Subcutaneous adipose tissue (tissue), 4 donors: ENCODE measurements around the gene PSTPIP2. TPM values are rescaled to one million over a fixed set of nuclear protein-coding genes. Genes with fewer than 3 reads are reported as not detected.

Experiments used
- total RNA-seq, 4 donors: library from RNA; depleted of rRNA; stranded (reverse); fragments of >200 nt; gene quantifications; one replicate each; pipeline ENCODE4 v1.1.0, GENCODE V29; 2016
- TF ChIP-seq, protein P1 (sequence below): fragments of 450-650 bp; IDR thresholded peaks from one replicate; pipeline ENCODE4 v1.5.1; 2016; ENCODE audit warnings: low read depth, mild to moderate bottlenecking, control low read depth, antibody characterized with exemption, moderate library complexity

PSTPIP2 gene
- total RNA-seq, 4 donors from 2014 or later, result 6.4 to 9.0 (median 8.0) TPM

DNA sequence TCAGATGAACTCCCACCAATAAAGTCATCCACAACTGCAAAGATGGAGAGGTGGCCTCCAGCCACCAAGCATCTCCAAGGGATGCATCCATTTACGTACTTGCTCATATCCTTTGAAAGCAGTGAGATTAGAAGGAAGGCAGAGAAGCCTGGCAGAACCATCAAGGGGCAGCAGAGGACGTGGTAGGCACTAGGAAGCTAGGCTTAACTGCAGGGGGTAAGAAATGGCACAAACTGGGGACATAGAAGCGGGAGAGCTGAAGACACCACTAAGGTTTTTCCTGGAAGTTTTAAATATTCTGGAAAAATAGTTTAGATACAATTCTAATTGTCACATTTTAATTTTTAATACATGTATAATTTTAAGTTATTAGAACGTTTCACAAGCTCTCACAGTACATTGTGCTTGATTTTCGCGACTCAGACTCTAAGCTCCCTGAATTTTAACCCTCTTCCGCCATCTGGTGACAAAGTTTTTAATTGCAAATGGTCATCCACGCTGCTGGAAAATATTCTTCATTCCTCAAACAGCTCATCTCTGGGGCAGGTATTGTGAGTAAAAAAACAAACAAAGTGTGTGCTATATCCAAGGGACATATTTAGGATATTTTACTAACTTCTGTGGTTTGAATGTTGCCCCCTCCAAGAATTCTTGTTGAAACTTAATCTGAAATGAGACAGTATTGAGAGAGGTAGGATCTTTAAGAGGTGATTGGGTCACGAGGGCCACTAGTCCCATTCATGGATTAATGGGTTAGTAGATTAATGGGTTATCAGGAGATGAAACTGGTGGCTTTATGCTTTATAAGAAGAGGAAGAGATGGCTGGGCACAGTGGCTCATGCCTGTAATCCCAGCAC lies 1.6 kb upstream of the PSTPIP2 start:
- TF ChIP-seq, protein P1, sequence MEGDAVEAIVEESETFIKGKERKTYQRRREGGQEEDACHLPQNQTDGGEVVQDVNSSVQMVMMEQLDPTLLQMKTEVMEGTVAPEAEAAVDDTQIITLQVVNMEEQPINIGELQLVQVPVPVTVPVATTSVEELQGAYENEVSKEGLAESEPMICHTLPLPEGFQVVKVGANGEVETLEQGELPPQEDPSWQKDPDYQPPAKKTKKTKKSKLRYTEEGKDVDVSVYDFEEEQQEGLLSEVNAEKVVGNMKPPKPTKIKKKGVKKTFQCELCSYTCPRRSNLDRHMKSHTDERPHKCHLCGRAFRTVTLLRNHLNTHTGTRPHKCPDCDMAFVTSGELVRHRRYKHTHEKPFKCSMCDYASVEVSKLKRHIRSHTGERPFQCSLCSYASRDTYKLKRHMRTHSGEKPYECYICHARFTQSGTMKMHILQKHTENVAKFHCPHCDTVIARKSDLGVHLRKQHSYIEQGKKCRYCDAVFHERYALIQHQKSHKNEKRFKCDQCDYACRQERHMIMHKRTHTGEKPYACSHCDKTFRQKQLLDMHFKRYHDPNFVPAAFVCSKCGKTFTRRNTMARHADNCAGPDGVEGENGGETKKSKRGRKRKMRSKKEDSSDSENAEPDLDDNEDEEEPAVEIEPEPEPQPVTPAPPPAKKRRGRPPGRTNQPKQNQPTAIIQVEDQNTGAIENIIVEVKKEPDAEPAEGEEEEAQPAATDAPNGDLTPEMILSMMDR, result no peak

DNA sequence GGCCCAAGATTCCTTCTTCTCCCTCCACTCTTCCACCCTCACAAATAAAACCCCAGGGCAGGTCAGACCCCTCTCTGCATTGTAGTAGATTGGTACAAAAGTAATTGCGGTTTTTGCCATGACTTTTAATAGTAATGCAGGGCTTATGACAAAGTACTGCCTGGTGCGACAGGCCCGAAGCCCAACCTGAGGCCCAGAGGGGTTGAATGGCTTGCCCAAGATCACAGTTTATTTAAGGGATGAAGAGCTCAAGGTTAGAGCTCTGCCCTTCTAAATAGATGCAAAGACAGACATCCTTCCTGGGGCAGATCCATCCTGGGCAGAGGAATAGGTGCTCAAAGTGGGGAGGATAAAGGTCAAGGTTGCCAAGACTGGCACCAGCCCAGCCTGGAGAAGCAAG lies 899 bp upstream of the PSTPIP2 start:
- TF ChIP-seq, protein P1, result no peak

DNA sequence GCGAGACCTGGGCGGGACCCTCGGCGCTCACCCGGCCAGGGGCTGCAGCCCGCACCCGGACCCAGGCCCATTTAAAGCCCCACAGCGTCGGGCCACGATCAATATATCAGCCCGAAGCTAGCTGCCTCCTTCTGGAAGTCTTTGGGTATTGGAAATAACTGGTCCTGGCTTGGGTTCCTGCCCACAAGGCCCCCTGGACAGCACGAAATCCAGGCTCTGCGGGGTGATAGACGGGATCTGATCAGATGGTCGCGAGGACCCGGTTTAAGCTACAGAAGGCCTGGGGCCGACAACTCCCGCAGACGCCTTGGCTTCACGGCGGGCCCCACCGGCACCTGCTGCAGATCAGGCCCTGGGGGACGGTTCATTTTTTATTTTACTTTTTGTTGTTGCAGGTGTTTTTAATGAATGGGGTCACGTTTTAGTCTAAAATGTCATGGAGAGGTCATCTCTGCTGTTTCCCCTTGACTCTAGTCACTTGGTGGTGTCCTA lies 362 bp upstream of the PSTPIP2 start:
- TF ChIP-seq, protein P1, result no peak

DNA sequence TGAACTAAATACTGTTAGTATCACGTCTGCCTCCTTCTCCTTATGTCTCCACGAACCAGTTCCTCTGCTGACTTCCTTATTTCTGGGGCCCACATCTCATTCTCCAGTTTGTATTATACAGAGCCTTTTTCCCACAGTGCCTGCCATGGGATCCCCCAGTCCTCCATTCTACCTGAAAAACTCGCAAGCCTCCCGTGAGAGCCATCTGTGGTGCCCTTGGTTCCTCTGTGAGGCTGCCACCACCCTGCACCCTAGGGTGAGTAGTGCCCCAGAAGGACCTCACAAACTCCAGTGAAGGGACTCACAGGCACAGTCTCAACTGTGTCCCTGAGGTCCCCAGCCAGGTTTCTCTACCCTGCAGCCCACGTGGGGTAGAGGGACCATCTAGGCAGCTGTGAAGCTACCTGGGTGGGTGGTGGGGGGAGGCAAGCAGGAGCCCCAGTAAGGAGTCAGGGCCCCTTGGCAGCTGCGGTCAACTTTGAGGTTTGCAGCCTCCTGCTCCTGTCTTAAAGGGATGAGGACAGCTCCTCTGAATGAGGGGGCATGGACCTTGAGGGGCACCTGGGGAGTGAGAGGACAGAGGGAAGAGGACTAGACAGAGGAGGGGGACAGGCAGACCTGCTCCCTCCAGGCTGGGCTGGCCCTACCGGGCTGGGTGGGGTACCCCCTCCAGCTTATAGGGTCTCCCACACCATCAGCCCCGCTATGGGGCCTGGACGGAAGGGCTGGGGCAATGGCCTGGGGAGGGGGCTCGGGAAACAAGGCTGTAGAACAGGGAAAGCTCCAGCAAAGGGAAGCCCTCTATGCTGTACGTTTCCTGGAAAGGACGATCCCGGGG lies 1.0 kb downstream of the PSTPIP2 start:
- TF ChIP-seq, protein P1, result no peak

DNA sequence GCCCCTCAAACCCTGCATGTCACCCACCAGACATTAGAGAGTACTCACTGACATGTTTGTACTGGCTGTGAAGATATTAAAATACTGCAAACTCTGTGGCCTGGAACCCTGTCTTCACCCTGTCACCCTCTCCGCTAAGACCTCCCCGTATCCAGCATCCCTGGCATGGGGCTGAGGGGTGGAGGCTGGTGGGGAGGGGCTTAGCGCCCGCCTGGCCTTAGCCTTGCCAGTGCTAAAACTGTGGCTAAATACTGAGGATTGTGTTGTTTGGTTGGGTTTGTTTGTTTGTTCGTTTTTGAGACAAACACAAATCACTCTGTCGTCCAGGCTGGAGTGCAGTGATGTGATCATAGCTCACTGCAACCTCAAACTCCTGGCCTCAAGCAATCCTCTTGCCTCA lies 1.8 kb downstream of the PSTPIP2 start:
- TF ChIP-seq, protein P1, result no peak

DNA sequence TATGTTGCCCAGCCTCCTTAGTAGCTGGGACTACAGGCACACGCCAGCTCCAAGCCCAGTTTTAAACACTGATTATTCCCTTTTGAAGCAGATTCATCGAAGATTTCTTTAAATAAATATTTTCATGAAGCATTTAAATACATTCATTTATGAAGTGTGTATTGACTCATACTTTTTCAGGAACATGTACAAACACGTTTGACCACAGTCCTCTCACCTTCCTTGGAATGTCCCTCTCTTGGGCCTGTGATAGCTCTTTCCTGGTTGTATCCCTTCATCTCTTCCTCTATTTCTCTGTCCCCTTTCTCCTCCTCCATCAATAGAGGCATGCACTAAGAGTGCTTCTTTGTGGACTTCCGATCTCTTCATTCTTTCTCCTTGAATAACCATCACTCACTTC lies 2.5 kb downstream of the PSTPIP2 start:
- TF ChIP-seq, protein P1, result no peak

DNA sequence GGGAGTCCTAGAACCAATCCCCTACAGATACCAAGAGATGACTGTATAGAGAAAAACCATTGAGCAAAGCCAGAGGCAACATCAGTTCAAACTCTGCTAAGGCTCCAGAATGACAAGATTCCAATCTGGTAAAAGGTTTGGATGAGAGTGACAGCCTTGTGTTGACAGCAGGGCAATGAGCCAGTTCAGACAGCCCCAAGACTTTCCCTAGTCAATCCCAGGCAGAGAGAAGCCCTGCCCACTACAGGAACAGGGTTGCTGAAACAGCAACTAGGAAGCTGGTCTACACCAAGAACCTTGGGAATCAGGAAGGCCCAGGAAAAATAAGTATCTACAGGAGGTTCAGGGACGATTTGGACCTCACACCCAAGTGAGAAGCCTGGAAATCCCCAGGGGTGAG lies 3.3 kb downstream of the PSTPIP2 start:
- TF ChIP-seq, protein P1, result no peak
